ENCODE measurements around the gene KMT2B. TPM values are rescaled to one million over a fixed set of nuclear protein-coding genes. Genes with fewer than 3 reads are reported as not detected.
A peak's percentile ranks its signal among the peaks of the same experiment; 100 is the strongest.

The KMT2B gene
- total and polyA plus RNA-seq, 9 of the 15 experiments (the other 6 are each of a cell fraction or from before 2014, with no cell fraction given): 0.63 to 43.9 (median 8.1) TPM

DNA sequence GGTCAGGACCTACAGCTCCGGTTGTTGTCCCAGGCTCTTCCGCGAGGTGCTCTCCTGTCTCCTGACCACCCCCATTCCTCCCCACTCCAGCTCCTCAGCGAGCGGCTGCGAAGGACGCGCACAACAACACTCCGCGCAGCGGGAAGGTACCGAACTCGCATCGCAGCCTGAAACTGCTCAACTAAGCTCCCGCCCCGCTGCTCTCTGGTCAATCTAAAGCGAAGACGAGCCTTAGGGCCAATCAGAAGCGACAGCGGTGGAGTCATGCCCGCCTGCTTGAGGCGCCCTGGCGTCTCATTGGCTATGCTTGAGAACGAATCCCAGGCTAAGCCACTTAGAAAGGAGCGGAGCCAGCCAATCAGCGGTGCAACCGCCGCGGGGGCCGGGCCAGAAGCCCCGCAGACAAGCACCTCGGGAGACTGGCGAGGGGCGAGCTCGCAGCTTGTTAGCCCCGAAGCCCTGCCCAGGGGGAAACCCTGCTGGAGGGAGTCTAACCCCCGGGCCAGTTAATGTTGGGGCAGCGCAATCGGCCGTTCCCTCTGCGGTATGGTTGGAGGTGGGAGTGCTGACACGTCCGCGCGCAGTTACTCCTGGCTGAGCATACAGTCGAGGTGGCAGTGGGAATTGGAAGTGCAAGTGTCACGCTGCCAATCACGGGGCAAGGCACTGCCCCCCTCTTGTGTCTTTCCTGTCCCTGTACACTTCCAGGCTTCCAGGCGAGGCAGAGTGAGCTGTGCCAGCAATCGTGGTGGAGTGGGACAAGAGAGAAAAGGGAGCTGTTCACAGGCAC, 15.4 kb upstream of the KMT2B start (continued):
- TF ChIP-seq, protein P1, sequence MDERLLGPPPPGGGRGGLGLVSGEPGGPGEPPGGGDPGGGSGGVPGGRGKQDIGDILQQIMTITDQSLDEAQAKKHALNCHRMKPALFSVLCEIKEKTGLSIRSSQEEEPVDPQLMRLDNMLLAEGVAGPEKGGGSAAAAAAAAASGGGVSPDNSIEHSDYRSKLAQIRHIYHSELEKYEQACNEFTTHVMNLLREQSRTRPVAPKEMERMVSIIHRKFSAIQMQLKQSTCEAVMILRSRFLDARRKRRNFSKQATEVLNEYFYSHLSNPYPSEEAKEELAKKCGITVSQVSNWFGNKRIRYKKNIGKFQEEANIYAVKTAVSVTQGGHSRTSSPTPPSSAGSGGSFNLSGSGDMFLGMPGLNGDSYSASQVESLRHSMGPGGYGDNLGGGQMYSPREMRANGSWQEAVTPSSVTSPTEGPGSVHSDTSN (CRISPR knock-in tag; IDR thresholded peaks at IDR 0.05; ENCODE audit: low read depth): peak; percentile 90
- TF ChIP-seq, protein P1 (tag; conservative IDR thresholded peaks at IDR 0.05; ENCODE audit: low read depth): peak; percentile 100
- TF ChIP-seq KAT2B (IDR thresholded peaks at IDR 0.05; ENCODE audit: low read depth, low read length) (no peak), IFI16 (CRISPR knock-in tag; IDR thresholded peaks at IDR 0.05) (no peak), MECOM (CRISPR knock-in tag; IDR thresholded peaks at IDR 0.05) (no peak), NR0B1 (IDR thresholded peaks at IDR 0.05; ENCODE audit: partially characterized antibody) (no peak), TFAP4 (CRISPR knock-in tag; IDR thresholded peaks at IDR 0.05; ENCODE audit: borderline replicate concordance) (peak; percentile 53; the same call in 1 of the 2 replicates), SNRNP70 (optimal IDR thresholded peaks at IDR 0.05; ENCODE audit: low read depth, low read length) (no peak), NEUROD1 (IDR thresholded peaks at IDR 0.05; ENCODE audit: borderline replicate concordance, low read depth, low read length, partially characterized antibody) (peak; percentile 99), ZNF584 (CRISPR knock-in tag; IDR thresholded peaks at IDR 0.05; ENCODE audit: low read depth) (no peak), ASH1L (IDR thresholded peaks at IDR 0.05; ENCODE audit: borderline replicate concordance, low read depth, partially characterized antibody) (peak; percentile 99), SUPT5H (IDR thresholded peaks at IDR 0.05) (no peak), POLR2AphosphoS5 (IDR thresholded peaks at IDR 0.05; ENCODE audit: control insufficient read depth, insufficient read depth, low read depth, low read length) (no peak), NCOA6 (IDR thresholded peaks at IDR 0.05) (no peak), FOXM1 (IDR thresholded peaks at IDR 0.05; ENCODE audit: low read depth) (0 out of 2 replicates have a peak, but pooled peaks have one; percentile 27), FOXM1 (CRISPR knock-in tag; IDR thresholded peaks at IDR 0.05; ENCODE audit: low read depth) (no peak), SP1 (CRISPR knock-in tag; IDR thresholded peaks at IDR 0.05) (0 out of 2 replicates have a peak, but pooled peaks have one; percentile 59), ATF7 (IDR thresholded peaks at IDR 0.05) (peak; percentile 74), ZNF263 (CRISPR knock-in tag; IDR thresholded peaks at IDR 0.05; ENCODE audit: borderline replicate concordance) (peak; percentile 33; the same call in 1 of the 2 replicates), NR4A1 (CRISPR knock-in tag; IDR thresholded peaks at IDR 0.05) (no peak), NR4A1 (tag; IDR thresholded peaks at IDR 0.05) (no peak), KDM2B (CRISPR knock-in tag; IDR thresholded peaks at IDR 0.05) (peak; percentile 86; the same call in 1 of the 2 replicates), ZKSCAN1 (IDR thresholded peaks at IDR 0.05; ENCODE audit: low read depth, low read length) (no peak), TBP (optimal IDR thresholded peaks at IDR 0.05; ENCODE audit: low read depth, low read length) (peak; percentile 52), L3MBTL2 (IDR thresholded peaks at IDR 0.05) (peak; percentile 51; the same call in 1 of the 2 replicates)

All from K562 (cell line).